ENCODE data around the gene CP. TPM values are rescaled to one million over a fixed set of nuclear protein-coding genes. Genes with fewer than 3 reads are reported as not detected.

CP gene
- total and polyA plus RNA-seq, 2 of the 13 experiments (the other 11 are each of a cell fraction or from before 2014, with no cell fraction given): 42.6 to 789 TPM

DNA sequence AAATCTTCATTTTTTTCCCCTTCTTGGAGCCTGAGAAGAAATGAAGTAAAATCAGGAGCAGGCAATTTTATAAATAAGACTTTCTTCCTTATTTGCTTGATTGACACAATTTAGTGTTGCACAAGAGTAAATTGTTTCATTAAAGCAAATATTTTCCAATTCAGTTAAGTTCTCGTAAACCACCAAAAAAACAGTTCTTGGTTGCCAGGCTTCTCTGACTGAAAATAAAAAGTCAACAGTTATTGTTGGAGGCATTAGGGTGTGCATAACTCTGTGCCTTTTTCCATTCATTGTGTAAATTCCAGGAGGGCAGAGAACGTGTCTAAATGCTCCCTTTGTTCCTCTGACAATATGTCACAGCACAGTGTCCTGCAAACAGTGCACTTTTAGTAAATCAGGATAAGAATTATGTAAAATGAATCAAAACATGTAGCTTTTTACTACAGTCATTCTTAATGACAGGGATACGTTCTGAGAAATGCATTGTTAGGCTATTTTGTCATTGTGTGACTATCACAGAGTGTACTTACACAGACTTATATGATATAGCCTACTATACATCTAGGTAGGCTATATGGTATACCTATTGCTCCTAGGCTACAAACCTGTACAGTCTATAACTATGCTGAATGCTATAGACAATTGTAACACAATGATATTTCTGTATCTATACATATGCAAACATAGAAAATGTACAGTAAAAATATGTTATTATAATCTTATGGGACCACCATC lies at the start of gene CP (continued):
- TF ChIP-seq, protein P1, sequence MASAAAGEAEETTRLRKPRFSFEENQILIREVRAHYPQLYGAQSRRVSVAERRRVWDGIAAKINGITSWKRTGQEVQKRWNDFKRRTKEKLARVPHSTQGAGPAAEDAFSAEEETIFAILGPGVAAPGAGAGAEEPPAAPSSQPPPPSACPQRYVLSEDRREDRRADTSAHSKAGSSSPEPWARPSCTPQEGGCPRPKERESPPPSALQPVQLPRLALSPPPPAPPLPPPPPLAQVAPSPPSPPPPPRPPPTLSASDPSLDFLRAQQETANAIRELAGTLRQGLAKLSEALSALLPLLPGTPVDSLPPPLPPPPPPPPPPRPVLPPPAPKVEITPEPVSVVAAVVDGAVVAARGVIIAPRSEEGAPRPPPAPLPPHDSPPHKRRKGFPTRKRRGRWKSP (CRISPR knock-in tag; IDR thresholded peaks at IDR 0.05): no peak
- peak in 1 of 2 experiments; percentile 34; a peak in 2 of 4 replicates for TF ChIP-seq POLR2A (IDR thresholded peaks at IDR 0.05; ENCODE audit: insufficient read depth in 1 of 2, low read depth in 2 of 2, low read length in 2 of 2)
- TF ChIP-seq, protein P2, sequence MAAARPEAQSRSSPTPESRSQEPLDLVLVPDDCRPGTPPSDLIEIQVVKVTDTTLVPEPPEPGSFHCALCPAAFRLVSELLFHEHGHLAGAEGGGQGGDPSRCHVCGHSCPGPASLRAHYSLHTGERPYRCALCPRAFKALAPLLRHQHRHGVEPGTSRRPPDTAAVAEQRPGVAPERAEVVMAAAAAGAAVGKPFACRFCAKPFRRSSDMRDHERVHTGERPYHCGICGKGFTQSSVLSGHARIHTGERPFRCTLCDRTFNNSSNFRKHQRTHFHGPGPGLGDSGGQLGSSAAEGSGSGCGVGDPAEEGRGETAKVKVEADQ (CRISPR knock-in tag; IDR thresholded peaks at IDR 0.05; ENCODE audit: borderline replicate concordance): no peak
- TF ChIP-seq ZNF256 (CRISPR knock-in tag; conservative IDR thresholded peaks at IDR 0.05): no peak
- TF ChIP-seq ZNF335 (CRISPR knock-in tag; IDR thresholded peaks at IDR 0.05): no peak
- no peak for TF ChIP-seq ZNF446 (CRISPR knock-in tag; IDR thresholded peaks at IDR 0.05)
- no peak for TF ChIP-seq ZNF260 (CRISPR knock-in tag; IDR thresholded peaks at IDR 0.05; ENCODE audit: borderline replicate concordance, low read depth)
- TF ChIP-seq PAWR (CRISPR knock-in tag; IDR thresholded peaks at IDR 0.05; ENCODE audit: borderline replicate concordance): no peak
- TF ChIP-seq, protein P3, sequence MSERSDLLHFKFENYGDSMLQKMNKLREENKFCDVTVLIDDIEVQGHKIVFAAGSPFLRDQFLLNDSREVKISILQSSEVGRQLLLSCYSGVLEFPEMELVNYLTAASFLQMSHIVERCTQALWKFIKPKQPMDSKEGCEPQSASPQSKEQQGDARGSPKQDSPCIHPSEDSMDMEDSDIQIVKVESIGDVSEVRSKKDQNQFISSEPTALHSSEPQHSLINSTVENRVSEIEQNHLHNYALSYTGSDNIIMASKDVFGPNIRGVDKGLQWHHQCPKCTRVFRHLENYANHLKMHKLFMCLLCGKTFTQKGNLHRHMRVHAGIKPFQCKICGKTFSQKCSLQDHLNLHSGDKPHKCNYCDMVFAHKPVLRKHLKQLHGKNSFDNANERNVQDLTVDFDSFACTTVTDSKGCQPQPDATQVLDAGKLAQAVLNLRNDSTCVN (CRISPR knock-in tag; IDR thresholded peaks at IDR 0.05; ENCODE audit: borderline replicate concordance): no peak
- peak; percentile 48; the same call in 1 of the 2 replicates for TF ChIP-seq MEF2D (CRISPR knock-in tag; IDR thresholded peaks at IDR 0.05)
- TF ChIP-seq, protein P4, sequence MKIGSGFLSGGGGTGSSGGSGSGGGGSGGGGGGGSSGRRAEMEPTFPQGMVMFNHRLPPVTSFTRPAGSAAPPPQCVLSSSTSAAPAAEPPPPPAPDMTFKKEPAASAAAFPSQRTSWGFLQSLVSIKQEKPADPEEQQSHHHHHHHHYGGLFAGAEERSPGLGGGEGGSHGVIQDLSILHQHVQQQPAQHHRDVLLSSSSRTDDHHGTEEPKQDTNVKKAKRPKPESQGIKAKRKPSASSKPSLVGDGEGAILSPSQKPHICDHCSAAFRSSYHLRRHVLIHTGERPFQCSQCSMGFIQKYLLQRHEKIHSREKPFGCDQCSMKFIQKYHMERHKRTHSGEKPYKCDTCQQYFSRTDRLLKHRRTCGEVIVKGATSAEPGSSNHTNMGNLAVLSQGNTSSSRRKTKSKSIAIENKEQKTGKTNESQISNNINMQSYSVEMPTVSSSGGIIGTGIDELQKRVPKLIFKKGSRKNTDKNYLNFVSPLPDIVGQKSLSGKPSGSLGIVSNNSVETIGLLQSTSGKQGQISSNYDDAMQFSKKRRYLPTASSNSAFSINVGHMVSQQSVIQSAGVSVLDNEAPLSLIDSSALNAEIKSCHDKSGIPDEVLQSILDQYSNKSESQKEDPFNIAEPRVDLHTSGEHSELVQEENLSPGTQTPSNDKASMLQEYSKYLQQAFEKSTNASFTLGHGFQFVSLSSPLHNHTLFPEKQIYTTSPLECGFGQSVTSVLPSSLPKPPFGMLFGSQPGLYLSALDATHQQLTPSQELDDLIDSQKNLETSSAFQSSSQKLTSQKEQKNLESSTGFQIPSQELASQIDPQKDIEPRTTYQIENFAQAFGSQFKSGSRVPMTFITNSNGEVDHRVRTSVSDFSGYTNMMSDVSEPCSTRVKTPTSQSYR (CRISPR knock-in tag; IDR thresholded peaks at IDR 0.05; ENCODE audit: borderline replicate concordance): no peak
- 0 out of 2 replicates have a peak, but pooled peaks have one; percentile 36 for TF ChIP-seq ZSCAN31 (CRISPR knock-in tag; IDR thresholded peaks at IDR 0.05; ENCODE audit: low read depth)
- peak; percentile 52; the same call in 1 of the 2 replicates for TF ChIP-seq SALL1 (CRISPR knock-in tag; IDR thresholded peaks at IDR 0.05)
- no peak for TF ChIP-seq ZNF451 (CRISPR knock-in tag; IDR thresholded peaks at IDR 0.05)
- TF ChIP-seq, protein P5, sequence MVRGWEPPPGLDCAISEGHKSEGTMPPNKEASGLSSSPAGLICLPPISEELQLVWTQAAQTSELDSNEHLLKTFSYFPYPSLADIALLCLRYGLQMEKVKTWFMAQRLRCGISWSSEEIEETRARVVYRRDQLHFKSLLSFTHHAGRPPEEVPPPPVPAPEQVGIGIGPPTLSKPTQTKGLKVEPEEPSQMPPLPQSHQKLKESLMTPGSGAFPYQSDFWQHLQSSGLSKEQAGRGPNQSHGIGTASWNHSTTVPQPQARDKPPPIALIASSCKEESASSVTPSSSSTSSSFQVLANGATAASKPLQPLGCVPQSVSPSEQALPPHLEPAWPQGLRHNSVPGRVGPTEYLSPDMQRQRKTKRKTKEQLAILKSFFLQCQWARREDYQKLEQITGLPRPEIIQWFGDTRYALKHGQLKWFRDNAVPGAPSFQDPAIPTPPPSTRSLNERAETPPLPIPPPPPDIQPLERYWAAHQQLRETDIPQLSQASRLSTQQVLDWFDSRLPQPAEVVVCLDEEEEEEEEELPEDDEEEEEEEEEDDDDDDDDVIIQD (CRISPR knock-in tag; IDR thresholded peaks at IDR 0.05; ENCODE audit: low read depth): peak; percentile 45; the same call in 1 of the 2 replicates
- peak in 1 of 2 experiments; percentile 80; a peak in 2 of 4 replicates for TF ChIP-seq EP300 (IDR thresholded peaks at IDR 0.05; ENCODE audit: low read depth in 2 of 2, low read length in 2 of 2)
- peak; percentile 76; the same call in 1 of the 2 replicates for TF ChIP-seq EP300 (CRISPR knock-in tag; IDR thresholded peaks at IDR 0.05; ENCODE audit: borderline replicate concordance)
- TF ChIP-seq, protein P6, sequence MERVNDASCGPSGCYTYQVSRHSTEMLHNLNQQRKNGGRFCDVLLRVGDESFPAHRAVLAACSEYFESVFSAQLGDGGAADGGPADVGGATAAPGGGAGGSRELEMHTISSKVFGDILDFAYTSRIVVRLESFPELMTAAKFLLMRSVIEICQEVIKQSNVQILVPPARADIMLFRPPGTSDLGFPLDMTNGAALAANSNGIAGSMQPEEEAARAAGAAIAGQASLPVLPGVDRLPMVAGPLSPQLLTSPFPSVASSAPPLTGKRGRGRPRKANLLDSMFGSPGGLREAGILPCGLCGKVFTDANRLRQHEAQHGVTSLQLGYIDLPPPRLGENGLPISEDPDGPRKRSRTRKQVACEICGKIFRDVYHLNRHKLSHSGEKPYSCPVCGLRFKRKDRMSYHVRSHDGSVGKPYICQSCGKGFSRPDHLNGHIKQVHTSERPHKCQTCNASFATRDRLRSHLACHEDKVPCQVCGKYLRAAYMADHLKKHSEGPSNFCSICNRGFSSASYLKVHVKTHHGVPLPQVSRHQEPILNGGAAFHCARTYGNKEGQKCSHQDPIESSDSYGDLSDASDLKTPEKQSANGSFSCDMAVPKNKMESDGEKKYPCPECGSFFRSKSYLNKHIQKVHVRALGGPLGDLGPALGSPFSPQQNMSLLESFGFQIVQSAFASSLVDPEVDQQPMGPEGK (CRISPR knock-in tag; IDR thresholded peaks at IDR 0.05): 0 out of 2 replicates have a peak, but pooled peaks have one; percentile 13

All from HepG2 (cell line).